Heart left ventricle (tissue), 16 donors: Measurements from ENCODE around the gene GALNT13. TPM values are rescaled to one million over a fixed set of nuclear protein-coding genes. Genes with fewer than 3 reads are reported as not detected.

Source experiments
- ATAC-seq, 4 donors: fragments of 200-7000 bp; cut with Tn5 transposase; one replicate each; pipeline ENCODE4 v1.9.1; 2020 to 2022; ENCODE audit warnings: moderate library complexity in 4 of 4, mild to moderate bottlenecking in 3 of 4, moderate number of reproducible peaks in 1 of 4
- DNase-seq, 5 donors: peaks; one replicate each; pipeline ENCODE4 v3.0.0-alpha.2; 2020
- H3K27ac ChIP-seq, 12 donors: fragments of 200-600 bp; sonication (generic) in 4 of 12; one replicate each; pipeline versions ENCODE4 v1.5.0 to v1.8.0; 2016 to 2022; ENCODE audit warnings: mild to moderate bottlenecking in 2 of 12
- H3K27me3 ChIP-seq, 9 donors: fragments of 200-600 bp; sonication (generic) in 2 of 9; one replicate each; pipeline versions ENCODE4 v1.5.1 to v1.8.0; 2016 to 2022; ENCODE audit warnings: mild to moderate bottlenecking in 3 of 9
- H3K36me3 ChIP-seq, 9 donors: fragments of 200-600 bp; sonication (generic) in 2 of 9; one replicate each; pipeline versions ENCODE4 v1.5.0 to v1.8.0; 2018 to 2022; ENCODE audit warnings: mild to moderate bottlenecking in 2 of 9
- H3K4me1 ChIP-seq, 12 donors: fragments of 200-600 bp; sonication (generic) in 4 of 12; one replicate each; pipeline versions ENCODE4 v1.5.0 to v1.8.0; 2016 to 2022; ENCODE audit warnings: mild to moderate bottlenecking in 3 of 12
- H3K4me3 ChIP-seq, 12 donors: fragments of 200-600 bp; sonication (generic) in 4 of 12; one replicate each; pipeline versions ENCODE4 v1.5.0 to v1.8.0; 2017 to 2022; ENCODE audit warnings: mild to moderate bottlenecking in 9 of 12, moderate library complexity in 4 of 12
- H3K9me3 ChIP-seq, 12 donors: fragments of 200-600 bp; sonication (generic) in 4 of 12; one replicate each; pipeline versions ENCODE4 v1.5.0 to v1.8.0; 2016 to 2022; ENCODE audit warnings: mild to moderate bottlenecking in 1 of 12
- CTCF ChIP-seq, 12 donors: fragments of 200-600 bp; sonication (generic) in 4 of 12; IDR thresholded peaks; one replicate each; pipeline versions ENCODE4 v1.5.0 to v1.8.0; 2018 to 2022; ENCODE audit warnings: antibody characterized with exemption in 12 of 12, mild to moderate bottlenecking in 5 of 12
- POLR2A ChIP-seq, 2 donors: fragments of 450-650 bp; IDR thresholded peaks; one replicate each; pipeline ENCODE4 v1.6.1; 2017; ENCODE audit warnings: antibody characterized with exemption in 2 of 2, mild to moderate bottlenecking in 2 of 2, moderate library complexity in 2 of 2
- WGBS, 4 donors: extraction: QIAGEN DNeasy Blood & Tissue Kit in 2 of 4; methylation state at CpG; one replicate each; pipeline versions ENCODE4 v1.1.5 to v1.1.7; 2013 to 2018; 5-methylcytosine and 5-hydroxymethylcytosine counted together
- intact Hi-C, 10 donors: fragments of 100-400 bp; cut with DNase I; formaldehyde crosslinking; loops; one replicate each; pipeline versions ENCODE4 v1.11.1 to v1.14.2; 2022
- polyA plus RNA-seq, 2 donors: library from polyadenylated mRNA; stranded (reverse); fragments of 200-250 nt; gene quantifications; one replicate each; pipeline ENCODE4 v1.2.3, GENCODE V29; 2013
- total RNA-seq, 9 donors: library from RNA; depleted of rRNA in 2 of 9; stranded (reverse); fragments of >200 nt in 2 of 9; fragmentation: NEBNext Ultra II Directional in 3 of 9; extraction: Animal tissue kit (Norgen Biotek cat#: 25700) in 3 of 9; gene quantifications; one replicate each; pipeline versions ENCODE4 v1.1.0 to v1.2.4, GENCODE V29; 2016 to 2023
- donor health status: ischemic (EF 13 %, LVEDD 7.1; RV severe dilation, severe dysfunction).
- donor health status: healthy with polysubstance abuse.
- donor health status: DM: no; HTN: yes; CAD: no.
- donor health status: DM: no; HTN: no; CAD: no.
- donor health status: ischemic (EF 25% LVEDD 6.9; RV normal size, moderate dysfunction).
- donor health status: ischemic (EF 25% LVEDD 5.7; RV mildly dilated, moderate dysfunction).
- donor health status: healthy.
- donor health status: DM: yes; HTN: yes; CAD: no.
- donor health status: ischemic (EF 35%, LVEDD 5.7; RV mildly dilated, moderate dysfunction).
- donor health status: nonischemic (EF 11% LVEDD 7.7; RV severe dilation, severe dysfunction).
- donor health status: DM: yes; HTN: yes; CAD: no.
- donor health status: PGD.
- donor health status: ischemic (EF 29% LVEDD 5.4; RV normal size, mild dysfunction).
- donor health status: nonischemic (EF 23%, LVEDD 6.1; RV moderate dilation, normal function).

Gene GALNT13
- total and polyA plus RNA-seq, 11 donors, result 0.11 to 1.5 (median 0.22) TPM; not detected in 3

- TF ChIP-seq POLR2A (IDR thresholded peaks at IDR 0.05) (no peak), CTCF (IDR thresholded peaks at IDR 0.05) (no peak)
- Histone ChIP-seq H3K36me3 (no peaks in the 10 kb centered on the region), H3K4me1 (no peaks in the 10 kb centered on the region), H3K4me3 (no peak overlapping the region), H3K27me3 (no peaks in the 10 kb centered on the region), H3K9me3 (no peaks in the 10 kb centered on the region), H3K27ac (no peak overlapping the region)
- no peak for ATAC-seq
- intact Hi-C loops, result no loop called here
- no peak for DNase-seq
- 82 to 87% (median 85%) methylated on average over 2 of the region's 2 CpGs for WGBS, 4 donors
These were observed 396.3 kb downstream of the GALNT13 start for GRCh38 chr2:154267983-154268382.

GRCh38 chr2:154280543-154280942, 408.8 kb downstream of the GALNT13 start:
- Histone ChIP-seq H3K27ac (no peak overlapping the region), H3K27me3 (no peaks in the 10 kb centered on the region), H3K36me3 (no peaks in the 10 kb centered on the region), H3K4me3 (no peak overlapping the region), H3K9me3 (peaks cover 0 to 3% (median 0%) of the 10 kb centered on the region in 12 donors), H3K4me1 (no peaks in the 10 kb centered on the region)
- WGBS, 4 donors, result 73 to 79% (median 75%) methylated on average over 2 of the region's 2 CpGs
- DNase-seq, result no peak
- TF ChIP-seq CTCF (IDR thresholded peaks at IDR 0.05) (no peak), POLR2A (IDR thresholded peaks at IDR 0.05) (no peak)
- no peak for ATAC-seq
- intact Hi-C loops, result no loop called here

GRCh38 chr2:154289870-154290269, 418.1 kb downstream of the GALNT13 start:
- WGBS, 4 donors, result 25 to 57% (median 36%) methylated on average over 1 of the region's 1 CpG
- Histone ChIP-seq H3K27ac (no peak overlapping the region), H3K27me3 (no peaks in the 10 kb centered on the region), H3K4me1 (no peaks in the 10 kb centered on the region), H3K4me3 (no peak overlapping the region), H3K36me3 (no peaks in the 10 kb centered on the region), H3K9me3 (peaks cover 0 to 21% (median 0%) of the 10 kb centered on the region in 12 donors)
- ATAC-seq (no peak), DNase-seq (no peak)
- TF ChIP-seq CTCF (IDR thresholded peaks at IDR 0.05) (no peak), POLR2A (IDR thresholded peaks at IDR 0.05) (no peak)
- intact Hi-C loops, result no loop called here

- H3K36me3 ChIP-seq, result no peaks in the 10 kb centered on the region
- H3K4me3 ChIP-seq, result no peak overlapping the region
- ATAC-seq (no peak), DNase-seq (no peak)
- TF ChIP-seq CTCF (IDR thresholded peaks at IDR 0.05), result no peak
- TF ChIP-seq POLR2A (IDR thresholded peaks at IDR 0.05), result no peak
- no peak overlapping the region for H3K27ac ChIP-seq
- 91 to 94% (median 93%) methylated on average over 20 of the region's 20 CpGs for WGBS, 4 donors
- intact Hi-C loops, result no loop called here
- no peaks in the 10 kb centered on the region for H3K4me1 ChIP-seq
- peaks cover 0 to 21% (median 0%) of the 10 kb centered on the region in 12 donors for H3K9me3 ChIP-seq
- no peaks in the 10 kb centered on the region for H3K27me3 ChIP-seq
These were observed 419.8 kb downstream of the GALNT13 start for GRCh38 chr2:154291511-154291910.
